A549 (cell line): Measurements from ENCODE around the gene PDZD2. TPM values are rescaled to one million over a fixed set of nuclear protein-coding genes. Genes with fewer than 3 reads are reported as not detected.
A peak's percentile ranks its signal among the peaks of the same experiment; 100 is the strongest.

Experiments
- ATAC-seq, 2 experiments: fragments of 200-7000 bp in 1 of 2; fragments of >200 bp in 1 of 2; cut with Nextera tagmentation in 1 of 2; cut with Tn5 transposase in 1 of 2; 3 replicates each; pipeline versions ENCODE4 v1.8.0 to v1.9.1; 2018 to 2020; ENCODE audit warnings: mild to moderate bottlenecking in 1 of 2, moderate library complexity in 1 of 2
- CTCF ChIA-PET: fragments of 300-600 bp; sonication (Branson Sonifier 250); formaldehyde crosslinking; extraction: SDS; loops from one replicate; lab custom pipeline; 2021; ENCODE audit warnings: antibody characterized with exemption, inconsistent platforms; lab: Yijun Ruan, JAX
- POLR2A ChIA-PET: fragments of 350-600 bp; formaldehyde crosslinking; extraction: SDS; loops from one replicate; lab custom pipeline; 2021; ENCODE audit warnings: antibody characterized with exemption, inconsistent platforms; lab: Yijun Ruan, JAX
- DNase-seq, 2 experiments: peaks; one replicate each; pipeline versions ENCODE4 v3.0.0 to v3.0.0-alpha.2; 2011 to 2016; ENCODE audit warnings: low read depth in 1 of 2, low spot score in 1 of 2
- FAIRE-seq: peaks from 2 replicates; lab custom pipeline; 2011; peaks lifted over from hg19 to GRCh38; lab: Jason Lieb, UNC
- H3K27ac ChIP-seq, 2 experiments: fragments of >200 bp; sonication (Bioruptor Twin); formaldehyde crosslinking; 3 replicates each; pipeline ENCODE4 v1.5.1; 2016 to 2017
- H3K4me1 ChIP-seq: fragments of >200 bp; sonication (Bioruptor Twin); formaldehyde crosslinking; 3 replicates; pipeline ENCODE4 v1.6.1; 2016
- H3K4me2 ChIP-seq: fragments of >200 bp; sonication (Bioruptor Twin); formaldehyde crosslinking; 3 replicates; pipeline ENCODE4 v1.6.1; 2016
- H3K4me3 ChIP-seq: fragments of >200 bp; sonication (Bioruptor Twin); formaldehyde crosslinking; 3 replicates; pipeline ENCODE4 v1.5.1; 2016
- H3K9me3 ChIP-seq: fragments of >200 bp; sonication (Bioruptor Twin); formaldehyde crosslinking; 3 replicates; pipeline ENCODE4 v1.6.1; 2016
- BHLHE40 ChIP-seq: IDR thresholded peaks from 2 replicates; pipeline ENCODE4 v1.6.1; 2012; ENCODE audit warnings: low read depth, low read length, inconsistent platforms
- CBX2 ChIP-seq: fragments of 200-600 bp; sonication (generic); IDR thresholded peaks from 2 replicates; pipeline ENCODE4 v1.6.1; 2016; ENCODE audit warnings: low read depth, mild to moderate bottlenecking, borderline replicate concordance
- CEBPB ChIP-seq, 2 experiments: fragments of >200 bp in 1 of 2; sonication (Bioruptor Twin) in 1 of 2; formaldehyde crosslinking in 1 of 2; IDR thresholded peaks; 2 replicates each; pipeline ENCODE4 v1.6.1; 2012 to 2016
- CHD2 ChIP-seq: fragments of 150-350 bp; IDR thresholded peaks from 2 replicates; pipeline ENCODE4 v1.6.1; 2014; ENCODE audit warnings: low read length; ENCODE audit not compliant: partially characterized antibody
- EHF ChIP-seq: fragments of 250-450 bp; sonication (Bioruptor Pico); IDR thresholded peaks from 2 replicates; pipeline ENCODE4 v1.5.0; 2020; ENCODE audit warnings: mild to moderate bottlenecking
- GATA3 ChIP-seq: IDR thresholded peaks from 2 replicates; pipeline ENCODE4 v1.6.1; 2012; ENCODE audit warnings: borderline replicate concordance
- HDAC2 ChIP-seq: fragments of 200-600 bp; sonication (generic); IDR thresholded peaks from 2 replicates; pipeline ENCODE4 v1.6.1; 2016
- JUN ChIP-seq, 2 experiments: fragments of >200 bp; sonication (Bioruptor Twin); formaldehyde crosslinking; IDR thresholded peaks; 2 replicates in 1 of 2; 3 replicates in 1 of 2; pipeline ENCODE4 v1.6.1; 2016 to 2017
- KDM1A ChIP-seq: fragments of 200-600 bp; sonication (generic); IDR thresholded peaks from 2 replicates; pipeline ENCODE4 v1.6.1; 2016; ENCODE audit warnings: low read depth, mild to moderate bottlenecking
- MAZ ChIP-seq: fragments of 150-350 bp; IDR thresholded peaks from 2 replicates; pipeline ENCODE4 v1.6.1; 2014; ENCODE audit warnings: antibody characterized with exemption, low read depth, low read length, borderline replicate concordance
- NFE2L2 ChIP-seq: fragments of 150-350 bp; conservative IDR thresholded peaks from 2 replicates; pipeline ENCODE4 v1.6.1; 2014; ENCODE audit warnings: low read length
- POLR2A ChIP-seq: IDR thresholded peaks from 2 replicates; pipeline ENCODE4 v1.6.1; 2012; ENCODE audit warnings: mild to moderate bottlenecking, low read length
- RAD21 ChIP-seq, 2 experiments: fragments of >200 bp in 1 of 2; sonication (Bioruptor Twin) in 1 of 2; formaldehyde crosslinking in 1 of 2; IDR thresholded peaks in 1 of 2; conservative IDR thresholded peaks in 1 of 2; 2 replicates in 1 of 2; 3 replicates in 1 of 2; pipeline ENCODE4 v1.6.1; 2012 to 2018; ENCODE audit warnings: inconsistent platforms in 1 of 2
- RCOR1 ChIP-seq: fragments of 150-350 bp; IDR thresholded peaks from 2 replicates; pipeline ENCODE4 v1.6.1; 2014; ENCODE audit warnings: antibody characterized with exemption, low read length, low read depth
- ZC3H11A ChIP-seq: fragments of 450-650 bp; IDR thresholded peaks from 2 replicates; pipeline ENCODE4 v1.6.1; 2014; ENCODE audit warnings: antibody characterized with exemption, mild to moderate bottlenecking
- ZFP36 ChIP-seq: fragments of 450-650 bp; IDR thresholded peaks from 2 replicates; pipeline ENCODE4 v1.6.1; 2014; ENCODE audit warnings: borderline replicate concordance; ENCODE audit not compliant: partially characterized antibody
- ZSCAN20 ChIP-seq: fragments of 250-450 bp; sonication (Bioruptor Pico); IDR thresholded peaks from 2 replicates; pipeline ENCODE4 v1.8.0; 2022; ENCODE audit warnings: mild to moderate bottlenecking, moderate library complexity
- WGBS: methylation state at CpG from one replicate; pipeline ENCODE4 v1.1.6; 2017; ENCODE audit errors: missing lambda C conversion rate; 5-methylcytosine and 5-hydroxymethylcytosine counted together
- polyA plus RNA-seq, 4 experiments: library from polyadenylated mRNA; depleted of rRNA in 3 of 4; stranded (reverse); fragments of >200 nt; fragmentation: RNase III in 1 of 4; extraction: RNeasy Plus Mini Kit Qiagen cat#74134 plus additional on column Dnase treatment in 1 of 4; gene quantifications; 2 replicates in 3 of 4; 3 replicates in 1 of 4; pipeline ENCODE4 v1.2.3, GENCODE V29; 2011 to 2017
- TF ChIP-seq, protein P1 (sequence below): IDR thresholded peaks from 2 replicates; pipeline ENCODE4 v1.6.1; 2012; ENCODE audit warnings: low read depth, borderline replicate concordance
- TF ChIP-seq, protein P2 (sequence below): fragments of 250-450 bp; sonication (Bioruptor Pico); IDR thresholded peaks from 2 replicates; pipeline ENCODE4 v1.5.0; 2020; ENCODE audit warnings: low read depth, mild to moderate bottlenecking, moderate library complexity

The PDZD2 gene
- polyA plus RNA-seq, 2 of the 4 experiments (the other 2 are of a cell fraction), result 0.06 to 0.09 TPM

DNA sequence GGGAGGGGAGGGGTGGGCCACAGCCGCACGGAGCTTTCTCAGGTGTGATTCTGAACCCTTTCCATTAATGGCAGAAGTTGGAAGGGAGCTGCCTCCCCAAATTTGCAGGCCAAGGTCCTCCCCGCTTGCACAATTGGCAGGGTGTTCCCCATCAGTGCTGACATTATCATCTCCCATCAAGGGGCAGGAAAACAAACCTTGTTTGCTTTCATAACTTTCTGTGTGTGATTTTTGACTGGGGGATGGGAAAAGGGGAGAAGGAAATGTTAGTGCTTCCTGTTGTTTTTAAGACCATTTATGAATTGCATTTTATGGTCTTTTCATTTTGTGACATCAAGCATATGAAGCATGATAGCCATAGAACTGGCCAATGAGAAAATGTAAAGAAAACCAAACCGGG, 292.9 kb downstream of the PDZD2 start (continued):
- no peak for TF ChIP-seq EHF (CRISPR knock-in tag)
- no peak for TF ChIP-seq KDM1A

DNA sequence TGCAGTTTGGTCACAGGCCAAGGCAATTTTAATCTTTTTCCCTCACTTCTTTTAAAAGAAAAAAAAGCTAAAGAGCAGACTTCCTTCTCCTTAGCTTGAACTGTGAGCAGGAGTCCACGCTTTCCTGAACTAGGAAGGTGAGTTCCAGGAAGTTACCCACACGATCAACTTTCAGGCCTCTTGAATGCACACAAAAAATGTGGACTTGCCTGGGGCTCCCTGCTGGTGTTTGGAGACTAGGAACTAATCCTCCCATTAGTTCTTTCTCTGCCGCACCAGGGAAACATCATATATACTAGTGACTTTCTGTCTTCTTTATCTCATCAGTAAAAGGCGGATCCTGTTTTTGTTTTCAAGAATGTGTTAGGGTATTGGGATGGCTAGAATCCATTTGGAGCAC, 295.2 kb downstream of the PDZD2 start:
- CTCF ChIA-PET, result interaction anchor here (2.1 kb wide), 1 partner anchor 143 kb away, joined by 8 read pairs; no protein-coding TSS in a partner anchor
- FAIRE-seq, result no peak
- no peak for ATAC-seq

DNA sequence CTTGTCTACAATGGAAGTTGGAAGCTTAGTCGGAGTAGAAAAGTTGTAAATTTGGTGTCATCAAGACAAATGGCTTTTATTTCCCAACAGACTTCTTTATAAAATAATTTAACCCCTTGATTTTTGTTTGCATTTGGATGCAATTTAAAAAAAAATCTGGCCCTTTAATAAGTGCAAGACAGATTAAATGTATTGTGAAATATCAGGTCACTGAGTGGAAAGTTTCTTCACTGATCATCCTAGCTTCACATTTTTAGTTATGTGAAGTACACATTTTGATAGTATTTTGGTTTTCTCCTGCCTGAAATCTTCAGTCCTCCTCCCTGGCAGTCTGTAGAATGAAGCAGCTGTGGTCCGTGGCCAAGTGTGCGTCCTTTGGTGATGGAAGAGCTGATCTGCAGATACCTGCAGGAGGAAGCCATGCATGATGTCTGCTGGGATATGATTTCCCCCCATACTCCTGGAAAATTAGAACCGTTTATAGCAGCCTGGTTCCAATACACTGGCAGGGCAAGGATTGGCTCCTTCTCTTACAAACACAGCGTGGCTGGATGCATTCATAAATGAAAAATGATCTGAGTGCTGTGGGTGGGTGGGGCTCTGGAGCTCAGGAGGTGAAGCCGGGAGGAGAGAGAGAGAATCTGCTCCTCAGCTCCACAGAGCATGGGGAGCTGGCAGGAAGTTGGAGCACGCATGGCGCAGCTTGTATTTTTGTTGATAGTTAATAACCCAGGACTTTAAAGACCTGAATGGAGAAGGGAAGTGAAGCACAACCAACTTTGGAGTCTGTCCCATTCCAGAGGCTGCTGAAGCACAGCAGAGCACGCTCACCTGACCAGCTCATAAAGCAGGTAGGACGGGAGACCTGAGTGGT, 296.8 kb downstream of the PDZD2 start:
- FAIRE-seq, result no peak
- Histone ChIP-seq H3K27ac (no peak overlapping the region), H3K4me1 (0 out of 3 replicates have a peak, but pooled peaks cover 5% of the 10 kb centered on the region)
- CTCF ChIA-PET, result interaction anchor here (0.6 to 1.7 kb wide), 4 partner anchors 10 to 141 kb away, joined by 3 to 6 read pairs (median 4); no protein-coding TSS in a partner anchor
- TF ChIP-seq CHD2 (no peak), POLR2A (no peak), CBX2 (no peak), ZSCAN20 (no peak)
- TF ChIP-seq, all 56 proteins: peak for 0
- no peak overlapping the region for H3K4me3 ChIP-seq
- ATAC-seq, result 0 out of 6 replicates have a peak, but pooled peaks have one; percentile 24 to 26
- peak overlapping the region; percentile 29; the same call in 2 of the 3 replicates for H3K4me2 ChIP-seq
- no peak for DNase-seq
- POLR2A ChIA-PET, result no interaction called here
- WGBS, result 47% methylated on average over 10 of the region's 10 CpGs
- no peaks in the 10 kb centered on the region for H3K9me3 ChIP-seq

More for the DNA sequence above, 295.2 kb downstream of the PDZD2 start:
- POLR2A ChIA-PET, result no interaction called here
- Histone ChIP-seq H3K4me3 (no peak overlapping the region), H3K4me1 (0 out of 3 replicates have a peak, but pooled peaks cover 5% of the 10 kb centered on the region), H3K27ac (no peak overlapping the region), H3K4me2 (no peak overlapping the region), H3K9me3 (no peaks in the 10 kb centered on the region)
- no peak for TF ChIP-seq GATA3
- TF ChIP-seq CEBPB (IDR thresholded peaks at IDR 0.05), result no peak
- TF ChIP-seq ZFP36, result no peak
- WGBS, result 73% methylated on average over 4 of the region's 4 CpGs
- DNase-seq, result no peak

DNA sequence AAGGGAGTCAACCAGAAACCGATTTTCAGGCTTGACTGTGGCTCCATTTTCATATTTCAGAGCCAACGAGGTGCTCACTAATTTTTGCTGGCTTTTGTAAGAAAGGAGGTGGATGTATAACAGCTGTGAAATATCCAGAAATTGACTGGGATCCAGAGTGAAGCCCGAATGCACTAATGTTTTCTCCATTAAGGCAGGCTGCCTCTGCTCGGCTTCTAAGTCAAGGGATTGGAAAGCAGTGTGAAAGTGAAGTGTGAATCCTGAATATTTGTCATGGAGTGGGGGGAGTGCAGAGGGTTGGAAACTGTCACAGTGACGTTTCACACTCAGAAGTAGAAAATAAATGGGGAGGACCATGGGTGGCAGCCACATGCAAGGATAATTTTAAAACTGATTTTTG, 297.8 kb downstream of the PDZD2 start:
- ATAC-seq (no peak), DNase-seq (no peak), FAIRE-seq (no peak)
- Histone ChIP-seq H3K4me3 (no peak overlapping the region), H3K4me2 (no peak overlapping the region), H3K9me3 (no peaks in the 10 kb centered on the region), H3K4me1 (0 out of 3 replicates have a peak, but pooled peaks cover 5% of the 10 kb centered on the region), H3K27ac (no peak overlapping the region)
- WGBS, result 25% methylated on average over 5 of the region's 5 CpGs
- ChIA-PET POLR2A (no interaction called here), CTCF (interaction anchor here (1.0 to 1.7 kb wide), 3 partner anchors 11 to 140 kb away, joined by 3 to 6 read pairs (median 6); no protein-coding TSS in a partner anchor)
- no peak for TF ChIP-seq CBX2
- TF ChIP-seq JUN (IDR thresholded peaks at IDR 0.05), result no peak
- no peak for TF ChIP-seq RCOR1
- TF ChIP-seq BHLHE40, result no peak
- no peak for TF ChIP-seq MAZ
- TF ChIP-seq, protein P1, sequence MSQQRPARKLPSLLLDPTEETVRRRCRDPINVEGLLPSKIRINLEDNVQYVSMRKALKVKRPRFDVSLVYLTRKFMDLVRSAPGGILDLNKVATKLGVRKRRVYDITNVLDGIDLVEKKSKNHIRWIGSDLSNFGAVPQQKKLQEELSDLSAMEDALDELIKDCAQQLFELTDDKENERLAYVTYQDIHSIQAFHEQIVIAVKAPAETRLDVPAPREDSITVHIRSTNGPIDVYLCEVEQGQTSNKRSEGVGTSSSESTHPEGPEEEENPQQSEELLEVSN, result no peak
- TF ChIP-seq ZFP36, result no peak
- TF ChIP-seq, protein P2, sequence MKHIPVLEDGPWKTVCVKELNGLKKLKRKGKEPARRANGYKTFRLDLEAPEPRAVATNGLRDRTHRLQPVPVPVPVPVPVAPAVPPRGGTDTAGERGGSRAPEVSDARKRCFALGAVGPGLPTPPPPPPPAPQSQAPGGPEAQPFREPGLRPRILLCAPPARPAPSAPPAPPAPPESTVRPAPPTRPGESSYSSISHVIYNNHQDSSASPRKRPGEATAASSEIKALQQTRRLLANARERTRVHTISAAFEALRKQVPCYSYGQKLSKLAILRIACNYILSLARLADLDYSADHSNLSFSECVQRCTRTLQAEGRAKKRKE (CRISPR knock-in tag), result no peak
- TF ChIP-seq RAD21 (conservative IDR thresholded peaks at IDR 0.05 in 1 of 2, IDR thresholded peaks at IDR 0.05 in 1 of 2), result no peak
- no peak for TF ChIP-seq ZC3H11A
- no peak for TF ChIP-seq HDAC2
- no peak for TF ChIP-seq ZSCAN20
- TF ChIP-seq NFE2L2, result no peak
- TF ChIP-seq CHD2, result no peak
